PFSK-1 (cell line): Measurements from ENCODE around the gene VWC2.

Experiments
- REST ChIP-seq, 2 experiments: IDR thresholded peaks; 2 replicates each; pipeline versions ENCODE4 v1.6.1 to v1.8.0; 2011 to 2012; ENCODE audit warnings: low read depth in 2 of 2, low read length in 2 of 2, control low read depth in 1 of 2, inconsistent platforms in 1 of 2, mild to moderate bottlenecking in 1 of 2, moderate library complexity in 1 of 2; ENCODE audit not compliant: insufficient read depth in 1 of 2
- SIN3A ChIP-seq: IDR thresholded peaks from 2 replicates; pipeline ENCODE4 v1.6.1; 2012; ENCODE audit warnings: mild to moderate bottlenecking, low read length, moderate library complexity, borderline replicate concordance; ENCODE audit not compliant: insufficient read depth

GRCh38 chr7:49852619-49853462 lies 79.4 kb downstream of the VWC2 start:
- TF ChIP-seq SIN3A (no peak), REST (IDR thresholded peaks at IDR 0.05; ENCODE audit: insufficient read depth in 1 of 2, low read depth in 2 of 2, low read length in 2 of 2) (no peak)
